NB4 (cell line): ENCODE data around the gene DEPDC1.

Experiments
- CTCF ChIP-seq: IDR thresholded peaks from one replicate; pipeline ENCODE4 v1.5.1; 2012; ENCODE audit warnings: low read depth, low read length
- MYC ChIP-seq: IDR thresholded peaks from 2 replicates; pipeline ENCODE4 v1.6.1; 2011; ENCODE audit warnings: low read depth, low read length
- POLR2A ChIP-seq: IDR thresholded peaks from 2 replicates; pipeline ENCODE4 v1.6.1; 2011; ENCODE audit warnings: mild to moderate bottlenecking; ENCODE audit not compliant: insufficient read length; ENCODE audit errors: extremely low read depth

- TF ChIP-seq CTCF (no peak), POLR2A (no peak), MYC (no peak)
These were observed 24.4 kb upstream of the DEPDC1 start for GRCh38 chr1:68521286-68521685.
